Ishikawa (cell line): Measurements from ENCODE around the gene METTL3.

Source experiments
- CEBPB ChIP-seq: IDR thresholded peaks from 2 replicates; pipeline ENCODE4 v1.6.1; 2012
- CREB1 ChIP-seq: IDR thresholded peaks from 2 replicates; pipeline ENCODE4 v1.6.1; 2012; ENCODE audit warnings: low read depth
- EGR1 ChIP-seq: IDR thresholded peaks from 2 replicates; pipeline ENCODE4 v1.6.1; 2012
- EP300 ChIP-seq: IDR thresholded peaks from 2 replicates; pipeline ENCODE4 v1.6.1; 2012; ENCODE audit warnings: borderline replicate concordance
- FOXM1 ChIP-seq: IDR thresholded peaks from 2 replicates; pipeline ENCODE4 v1.6.1; 2012; ENCODE audit warnings: low read depth, borderline replicate concordance
- MAX ChIP-seq: IDR thresholded peaks from 2 replicates; pipeline ENCODE4 v1.6.1; 2012
- NFIC ChIP-seq: IDR thresholded peaks from 2 replicates; pipeline ENCODE4 v1.6.1; 2012
- RAD21 ChIP-seq: IDR thresholded peaks from 2 replicates; pipeline ENCODE4 v1.6.1; 2012; ENCODE audit warnings: low read depth
- TAF1 ChIP-seq: IDR thresholded peaks from 2 replicates; pipeline ENCODE4 v1.6.1; 2012; ENCODE audit warnings: low read depth, mild to moderate bottlenecking
- TCF12 ChIP-seq: IDR thresholded peaks from 2 replicates; pipeline ENCODE4 v1.6.1; 2012; ENCODE audit warnings: low read depth
- TEAD4 ChIP-seq: IDR thresholded peaks from 2 replicates; pipeline ENCODE4 v1.6.1; 2012
- USF1 ChIP-seq: IDR thresholded peaks from 2 replicates; pipeline ENCODE4 v1.6.1; 2012
- YY1 ChIP-seq: IDR thresholded peaks from 2 replicates; pipeline ENCODE4 v1.6.1; 2012; ENCODE audit warnings: low read depth
- ZBTB7A ChIP-seq: IDR thresholded peaks from 2 replicates; pipeline ENCODE4 v1.6.1; 2012; ENCODE audit warnings: low read depth
- TF ChIP-seq, protein P1 (sequence below): IDR thresholded peaks from 2 replicates; pipeline ENCODE4 v1.6.1; 2012; ENCODE audit warnings: low read depth, mild to moderate bottlenecking

METTL3 gene

GRCh38 chr14:21523203-21523602 is 12.1 kb upstream of the METTL3 start:
- TF ChIP-seq, protein P1, sequence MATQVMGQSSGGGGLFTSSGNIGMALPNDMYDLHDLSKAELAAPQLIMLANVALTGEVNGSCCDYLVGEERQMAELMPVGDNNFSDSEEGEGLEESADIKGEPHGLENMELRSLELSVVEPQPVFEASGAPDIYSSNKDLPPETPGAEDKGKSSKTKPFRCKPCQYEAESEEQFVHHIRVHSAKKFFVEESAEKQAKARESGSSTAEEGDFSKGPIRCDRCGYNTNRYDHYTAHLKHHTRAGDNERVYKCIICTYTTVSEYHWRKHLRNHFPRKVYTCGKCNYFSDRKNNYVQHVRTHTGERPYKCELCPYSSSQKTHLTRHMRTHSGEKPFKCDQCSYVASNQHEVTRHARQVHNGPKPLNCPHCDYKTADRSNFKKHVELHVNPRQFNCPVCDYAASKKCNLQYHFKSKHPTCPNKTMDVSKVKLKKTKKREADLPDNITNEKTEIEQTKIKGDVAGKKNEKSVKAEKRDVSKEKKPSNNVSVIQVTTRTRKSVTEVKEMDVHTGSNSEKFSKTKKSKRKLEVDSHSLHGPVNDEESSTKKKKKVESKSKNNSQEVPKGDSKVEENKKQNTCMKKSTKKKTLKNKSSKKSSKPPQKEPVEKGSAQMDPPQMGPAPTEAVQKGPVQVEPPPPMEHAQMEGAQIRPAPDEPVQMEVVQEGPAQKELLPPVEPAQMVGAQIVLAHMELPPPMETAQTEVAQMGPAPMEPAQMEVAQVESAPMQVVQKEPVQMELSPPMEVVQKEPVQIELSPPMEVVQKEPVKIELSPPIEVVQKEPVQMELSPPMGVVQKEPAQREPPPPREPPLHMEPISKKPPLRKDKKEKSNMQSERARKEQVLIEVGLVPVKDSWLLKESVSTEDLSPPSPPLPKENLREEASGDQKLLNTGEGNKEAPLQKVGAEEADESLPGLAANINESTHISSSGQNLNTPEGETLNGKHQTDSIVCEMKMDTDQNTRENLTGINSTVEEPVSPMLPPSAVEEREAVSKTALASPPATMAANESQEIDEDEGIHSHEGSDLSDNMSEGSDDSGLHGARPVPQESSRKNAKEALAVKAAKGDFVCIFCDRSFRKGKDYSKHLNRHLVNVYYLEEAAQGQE = no peak
- no peak for TF ChIP-seq YY1
- no peak for TF ChIP-seq TAF1
- TF ChIP-seq USF1 = no peak

DNA sequence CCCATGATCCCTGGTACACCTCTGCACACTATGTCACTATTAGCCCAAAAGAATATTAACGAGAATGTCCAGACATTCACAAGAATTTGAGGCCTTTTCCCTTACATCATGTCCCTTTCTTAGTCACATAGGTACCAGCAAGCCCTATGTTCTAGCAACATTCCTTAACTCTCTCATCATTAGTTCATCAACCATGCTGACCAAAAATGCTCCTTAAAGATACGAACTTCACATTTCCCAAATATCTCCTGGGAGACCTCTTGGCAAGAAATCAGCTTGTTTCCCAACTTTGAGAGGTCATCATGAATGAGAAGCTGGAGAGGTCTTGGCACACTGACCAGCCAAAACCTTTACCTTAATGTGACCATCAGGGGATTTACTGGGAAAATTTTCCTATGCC is 10.4 kb upstream of the METTL3 start:
- TF ChIP-seq, protein P1 = no peak
- TF ChIP-seq NFIC (no peak), TEAD4 (no peak), MAX (no peak), USF1 (no peak), RAD21 (no peak), TAF1 (no peak), FOXM1 (no peak), EGR1 (no peak), CREB1 (no peak), TCF12 (no peak), ZBTB7A (no peak), CEBPB (no peak), EP300 (no peak), YY1 (no peak)

DNA sequence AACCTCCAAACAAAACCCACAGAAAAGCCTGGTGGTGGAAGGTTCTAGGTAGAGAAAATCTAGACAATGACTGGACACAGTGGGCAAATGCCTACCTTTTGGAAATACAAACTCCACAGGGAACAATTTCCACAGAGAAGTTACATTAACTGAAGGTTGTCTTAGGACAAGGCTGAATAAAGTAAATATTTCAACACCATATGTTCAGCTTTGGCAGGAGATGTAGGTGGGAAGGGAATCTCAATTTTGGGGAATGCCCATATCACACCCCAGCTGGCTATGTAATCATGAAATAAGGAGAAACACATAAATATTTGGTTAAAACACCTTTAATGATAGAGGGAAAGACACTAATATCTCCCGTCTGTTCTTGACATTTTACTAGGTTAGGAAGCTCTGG is 9.6 kb upstream of the METTL3 start:
- no peak for TF ChIP-seq TAF1
- TF ChIP-seq CEBPB = no peak
- TF ChIP-seq TCF12 = no peak
- no peak for TF ChIP-seq ZBTB7A
- TF ChIP-seq, protein P1 = no peak
- TF ChIP-seq RAD21 = no peak
- TF ChIP-seq EP300 = no peak
- TF ChIP-seq USF1 = no peak
- TF ChIP-seq TEAD4 = no peak
- TF ChIP-seq YY1 = no peak
- TF ChIP-seq MAX = no peak

DNA sequence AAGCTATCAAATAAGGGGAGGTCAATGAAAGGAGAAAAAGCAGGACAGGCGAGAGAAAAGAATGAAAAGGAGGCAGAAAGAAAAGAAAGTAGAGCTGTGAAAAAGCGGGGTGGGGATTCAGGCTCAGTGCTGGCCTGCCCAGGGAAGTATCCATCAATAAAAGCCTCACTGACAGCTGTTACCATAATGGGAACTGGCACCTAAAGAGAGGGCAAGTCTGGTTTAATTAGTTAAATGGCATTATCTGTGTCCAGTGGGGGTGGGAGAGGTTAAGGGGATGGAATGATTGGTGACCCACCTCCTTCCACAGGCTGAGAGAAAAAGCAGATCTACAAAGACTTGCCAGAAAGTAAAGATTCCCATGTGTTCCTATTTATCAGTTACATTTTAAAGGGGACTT is 7.6 kb upstream of the METTL3 start:
- no peak for TF ChIP-seq CEBPB
- TF ChIP-seq CREB1 = no peak
- no peak for TF ChIP-seq TEAD4
- TF ChIP-seq, protein P1 = no peak
- TF ChIP-seq MAX = no peak
- no peak for TF ChIP-seq RAD21
- no peak for TF ChIP-seq TCF12
- no peak for TF ChIP-seq NFIC
- TF ChIP-seq EP300 = no peak
- TF ChIP-seq EGR1 = no peak
- no peak for TF ChIP-seq YY1
- no peak for TF ChIP-seq FOXM1
- TF ChIP-seq USF1 = no peak
- TF ChIP-seq ZBTB7A = no peak
- TF ChIP-seq TAF1 = no peak
